Gastrocnemius medialis (tissue), 4 donors: ENCODE results near the gene MANF. TPM values are rescaled to one million over a fixed set of nuclear protein-coding genes. Genes with fewer than 3 reads are reported as not detected.

ENCODE experiments used
- ATAC-seq, 2 donors: fragments of 150-250 bp; one replicate each; pipeline ENCODE4 v1.9.1; 2016
- DNase-seq, 2 donors: peaks; one replicate each; pipeline ENCODE4 v3.0.0-alpha.2; 2019
- H3K27ac ChIP-seq, 4 donors: fragments of 200-600 bp; sonication (generic); 1 replicate in 1 of 4; 2 replicates in 3 of 4; pipeline ENCODE4 v1.5.1; 2016 to 2018; ENCODE audit warnings: mild to moderate bottlenecking in 2 of 4, moderate library complexity in 1 of 4
- H3K27me3 ChIP-seq, 3 donors: fragments of 200-600 bp; sonication (generic) in 2 of 3; 1 replicate in 1 of 3; 2 replicates in 2 of 3; pipeline versions ENCODE4 v1.5.1 to v1.6.0; 2016 to 2019; ENCODE audit warnings: mild to moderate bottlenecking in 1 of 3, moderate library complexity in 1 of 3
- H3K36me3 ChIP-seq, 2 donors: fragments of 200-600 bp; sonication (generic) in 1 of 2; one replicate each; pipeline ENCODE4 v1.5.1; 2017 to 2018
- H3K4me1 ChIP-seq, 2 donors: fragments of 200-600 bp; sonication (generic) in 1 of 2; one replicate each; pipeline ENCODE4 v1.5.1; 2016 to 2017; ENCODE audit warnings: mild to moderate bottlenecking in 2 of 2
- H3K4me3 ChIP-seq, 4 donors: fragments of 200-600 bp; sonication (generic) in 3 of 4; 1 replicate in 1 of 4; 2 replicates in 3 of 4; pipeline ENCODE4 v1.5.1; 2016 to 2019; ENCODE audit warnings: mild to moderate bottlenecking in 2 of 4
- H3K9me3 ChIP-seq, 3 donors: fragments of 200-600 bp; sonication (generic) in 2 of 3; 1 replicate in 1 of 3; 2 replicates in 2 of 3; pipeline ENCODE4 v1.5.1; 2016 to 2019
- CTCF ChIP-seq, 5 experiments: fragments of 450-650 bp in 3 of 5; fragments of 200-600 bp in 2 of 5; sonication (generic) in 2 of 5; IDR thresholded peaks in 4 of 5; conservative IDR thresholded peaks in 1 of 5; 1 replicate in 4 of 5; 2 replicates in 1 of 5; pipeline ENCODE4 v1.5.1; 2016 to 2019; ENCODE audit warnings: antibody characterized with exemption in 5 of 5, mild to moderate bottlenecking in 3 of 5, moderate library complexity in 3 of 5
- POLR2A ChIP-seq, 2 donors: fragments of 450-650 bp; IDR thresholded peaks; one replicate each; pipeline ENCODE4 v1.6.1; 2017; ENCODE audit warnings: antibody characterized with exemption in 2 of 2, mild to moderate bottlenecking in 2 of 2, moderate library complexity in 2 of 2
- in situ Hi-C, 4 donors: fragments of 200-750 bp; cut with MboI; loops; one replicate each; pipeline versions ENCODE4 v1.15.0 to v1.8.0; 2017; ENCODE audit warnings: low sequenced_read_pairs in 4 of 4
- intact Hi-C: fragments of 100-400 bp; cut with DNase I; formaldehyde crosslinking; loops from one replicate; pipeline ENCODE4 v1.15.1; 2023; ENCODE audit warnings: low total_unique reads
- total RNA-seq, 4 donors: library from RNA; depleted of rRNA; stranded (reverse); fragments of >200 nt; gene quantifications; one replicate each; pipeline versions ENCODE4 v1.1.0 to v1.2.3, GENCODE V29; 2016

MANF gene
- total RNA-seq, 4 donors from 2014 or later: 4.4 to 19.7 (median 11.5) TPM

- ATAC-seq (no peak), DNase-seq (no peak)
- in situ Hi-C loops: no loop called here
- TF ChIP-seq CTCF (IDR thresholded peaks at IDR 0.05 in 4 of 5, conservative IDR thresholded peaks at IDR 0.05 in 1 of 5) (no peak), POLR2A (IDR thresholded peaks at IDR 0.05) (no peak)
- Histone ChIP-seq H3K27ac (no peak overlapping the region), H3K4me3 (no peak overlapping the region), H3K4me1 (no peaks in the 10 kb centered on the region), H3K9me3 (no peaks in the 10 kb centered on the region), H3K27me3 (no peaks in the 10 kb centered on the region), H3K36me3 (peaks cover 0 to 51% of the 10 kb centered on the region in 2 donors)
- intact Hi-C loops: no loop called here
Measured at GRCh38 chr3:51422211-51422610, 37.1 kb downstream of the MANF start.

GRCh38 chr3:51426921-51427320 lies 41.8 kb downstream of the MANF start:
- H3K4me1 ChIP-seq: no peaks in the 10 kb centered on the region
- no peak overlapping the region for H3K4me3 ChIP-seq
- DNase-seq (no peak), ATAC-seq (no peak)
- no peak overlapping the region for H3K27ac ChIP-seq
- intact Hi-C loops (no loop called here), in situ Hi-C loops (no loop called here)
- no peak for TF ChIP-seq CTCF (IDR thresholded peaks at IDR 0.05 in 4 of 5, conservative IDR thresholded peaks at IDR 0.05 in 1 of 5)
- TF ChIP-seq POLR2A (IDR thresholded peaks at IDR 0.05): no peak
- peaks cover 0 to 45% of the 10 kb centered on the region in 2 donors for H3K36me3 ChIP-seq
- H3K9me3 ChIP-seq: no peaks in the 10 kb centered on the region
- no peaks in the 10 kb centered on the region for H3K27me3 ChIP-seq

GRCh38 chr3:51429138-51429537 lies 44.0 kb downstream of the MANF start:
- TF ChIP-seq POLR2A (IDR thresholded peaks at IDR 0.05) (no peak), CTCF (IDR thresholded peaks at IDR 0.05 in 4 of 5, conservative IDR thresholded peaks at IDR 0.05 in 1 of 5) (no peak)
- ATAC-seq (no peak), DNase-seq (no peak)
- peaks cover 0 to 45% of the 10 kb centered on the region in 2 donors for H3K36me3 ChIP-seq
- no peak overlapping the region for H3K4me3 ChIP-seq
- H3K4me1 ChIP-seq: no peaks in the 10 kb centered on the region
- in situ Hi-C loops (no loop called here), intact Hi-C loops (no loop called here)
- H3K9me3 ChIP-seq: no peaks in the 10 kb centered on the region
- no peak overlapping the region for H3K27ac ChIP-seq
- H3K27me3 ChIP-seq: no peaks in the 10 kb centered on the region

- in situ Hi-C loops: no loop called here
- no peaks in the 10 kb centered on the region for H3K27me3 ChIP-seq
- intact Hi-C loops: no loop called here
Measured at GRCh38 chr3:51434110-51434509, 49.0 kb downstream of the MANF start.

More at GRCh38 chr3:51434110-51434509, 49.0 kb downstream of the MANF start:
- DNase-seq (no peak), ATAC-seq (no peak)
- Histone ChIP-seq H3K4me1 (no peaks in the 10 kb centered on the region), H3K9me3 (no peaks in the 10 kb centered on the region), H3K36me3 (peaks cover 0 to 24% of the 10 kb centered on the region in 2 donors), H3K27ac (no peak overlapping the region), H3K4me3 (no peak overlapping the region)
- TF ChIP-seq POLR2A (IDR thresholded peaks at IDR 0.05) (no peak), CTCF (IDR thresholded peaks at IDR 0.05 in 4 of 5, conservative IDR thresholded peaks at IDR 0.05 in 1 of 5) (no peak)
